ENCODE measurements around the gene CASP8. TPM values are rescaled to one million over a fixed set of nuclear protein-coding genes. Genes with fewer than 3 reads are reported as not detected.

Gene CASP8
- polyA plus RNA-seq, 1 donor from 2014 or later = not detected

- H2AFZ ChIP-seq (ENCODE audit: low read depth, low read length) = no peak overlapping the region
- H3K27me3 ChIP-seq (ENCODE audit: insufficient read depth, low read depth, low read length) = no peaks in the 10 kb centered on the region
- H3K4me2 ChIP-seq (ENCODE audit: low read length) = no peak overlapping the region
- no peak overlapping the region for H3K4me3 ChIP-seq (ENCODE audit: low read length)
- H3K9me3 ChIP-seq (ENCODE audit: low read length) = no peaks in the 10 kb centered on the region
- TF ChIP-seq CTCF (IDR thresholded peaks at IDR 0.05; ENCODE audit: poor library complexity, severe bottlenecking) (no peak), RAD21 (conservative IDR thresholded peaks at IDR 0.05) (no peak)
- H4K20me1 ChIP-seq (ENCODE audit: insufficient read depth) = no peaks in the 10 kb centered on the region
- no peaks in the 10 kb centered on the region for H3F3A ChIP-seq (ENCODE audit: insufficient read depth, low read length, poor library complexity, severe bottlenecking)
- no peaks in the 10 kb centered on the region for H3K79me2 ChIP-seq (replicated peaks; ENCODE audit: insufficient read depth, low read length)
- no peak overlapping the region for H3K27ac ChIP-seq (ENCODE audit: low read length)
- no peaks in the 10 kb centered on the region for H3K36me3 ChIP-seq (ENCODE audit: insufficient read depth, low read length)
- no peak overlapping the region for H3K9ac ChIP-seq (ENCODE audit: low read length)
- H3K9me2 ChIP-seq (ENCODE audit: insufficient read depth, low read length) = no peaks in the 10 kb centered on the region
These were observed 37.0 kb upstream of the CASP8 start for GRCh38 chr2:201223089-201224073.

GRCh38 chr2:201228271-201228911 lies 31.9 kb upstream of the CASP8 start:
- no peak overlapping the region for H3K27ac ChIP-seq (ENCODE audit: low read length)
- no peak overlapping the region for H3K4me2 ChIP-seq (ENCODE audit: low read length)

More at GRCh38 chr2:201228271-201228911, 31.9 kb upstream of the CASP8 start:
- Histone ChIP-seq H2AFZ (ENCODE audit: low read depth, low read length) (no peak overlapping the region), H3K9ac (ENCODE audit: low read length) (no peak overlapping the region), H3K27me3 (ENCODE audit: insufficient read depth, low read depth, low read length) (no peaks in the 10 kb centered on the region), H4K20me1 (ENCODE audit: insufficient read depth) (no peaks in the 10 kb centered on the region), H3K4me3 (ENCODE audit: low read length) (no peak overlapping the region), H3K9me2 (ENCODE audit: insufficient read depth, low read length) (no peaks in the 10 kb centered on the region), H3K36me3 (ENCODE audit: insufficient read depth, low read length) (no peaks in the 10 kb centered on the region), H3F3A (ENCODE audit: insufficient read depth, low read length, poor library complexity, severe bottlenecking) (no peaks in the 10 kb centered on the region), H3K79me2 (replicated peaks; ENCODE audit: insufficient read depth, low read length) (no peaks in the 10 kb centered on the region), H3K9me3 (ENCODE audit: low read length) (no peaks in the 10 kb centered on the region)
- TF ChIP-seq REST (IDR thresholded peaks at IDR 0.05; ENCODE audit: borderline replicate concordance) (no peak), MXI1 (conservative IDR thresholded peaks at IDR 0.05; ENCODE audit: poor library complexity, severe bottlenecking) (no peak), TAF1 (IDR thresholded peaks at IDR 0.05; ENCODE audit: low read depth) (no peak), SMC3 (conservative IDR thresholded peaks at IDR 0.05; ENCODE audit: poor library complexity) (no peak), POLR2AphosphoS5 (IDR thresholded peaks at IDR 0.05) (no peak), RAD21 (conservative IDR thresholded peaks at IDR 0.05) (no peak), CTCF (IDR thresholded peaks at IDR 0.05; ENCODE audit: poor library complexity, severe bottlenecking) (no peak), EP300 (conservative IDR thresholded peaks at IDR 0.05; ENCODE audit: poor library complexity, severe bottlenecking) (no peak), EZH2 (IDR thresholded peaks at IDR 0.05; ENCODE audit: borderline replicate concordance, insufficient read depth, low read length, poor library complexity, severe bottlenecking) (no peak)

All from neural cell (in vitro differentiated cells).